Lower lobe of right lung (tissue), 2 donors: ENCODE measurements around the gene SRM. TPM values are rescaled to one million over a fixed set of nuclear protein-coding genes. Genes with fewer than 3 reads are reported as not detected.

Experiments
- ATAC-seq, 2 donors: fragments of 200-7000 bp; cut with Tn5 transposase; one replicate each; pipeline ENCODE4 v1.9.1; 2020 to 2022; ENCODE audit warnings: mild to moderate bottlenecking in 2 of 2, moderate library complexity in 2 of 2
- DNase-seq: peaks from one replicate; pipeline ENCODE4 v3.0.0-alpha.2; 2020
- H3K27ac ChIP-seq: fragments of 200-600 bp; one replicate; pipeline ENCODE4 v1.8.0; 2022
- H3K27me3 ChIP-seq: fragments of 200-600 bp; one replicate; pipeline ENCODE4 v1.8.0; 2022; ENCODE audit warnings: low read depth
- H3K36me3 ChIP-seq: fragments of 200-600 bp; one replicate; pipeline ENCODE4 v1.8.0; 2022; ENCODE audit warnings: mild to moderate bottlenecking
- H3K4me1 ChIP-seq: fragments of 200-600 bp; one replicate; pipeline ENCODE4 v1.8.0; 2022
- H3K4me3 ChIP-seq: fragments of 200-600 bp; one replicate; pipeline ENCODE4 v1.8.0; 2022; ENCODE audit warnings: mild to moderate bottlenecking
- H3K9me3 ChIP-seq: fragments of 200-600 bp; one replicate; pipeline ENCODE4 v1.8.0; 2022
- CTCF ChIP-seq: fragments of 200-600 bp; IDR thresholded peaks from one replicate; pipeline ENCODE4 v1.8.0; 2022; ENCODE audit warnings: antibody characterized with exemption, mild to moderate bottlenecking
- intact Hi-C: fragments of 100-400 bp; cut with DNase I; formaldehyde crosslinking; loops from one replicate; pipeline ENCODE4 v1.11.0; 2022
- total RNA-seq: library from RNA; stranded (reverse); fragmentation: NEBNext Ultra II Directional; extraction: Animal tissue kit (Norgen Biotek cat#: 25700); gene quantifications from one replicate; pipeline ENCODE4 v1.2.1, GENCODE V29; 2021
- donor health status: DM: no; HTN: yes; CAD: no; lungs with severe emphysema.

The SRM gene
- total RNA-seq, 1 donor from 2014 or later = 38.7 TPM

GRCh38 chr1:11012260-11013159 lies 47.3 kb downstream of the SRM start, which contains the start of gene TARDBP:
Gene TARDBP (plus strand): TSS chr1:11012654. CDS start chr1:11013728, 1,074 bp downstream.
- peaks cover 41% of the 10 kb centered on the region for H3K36me3 ChIP-seq
- no peak for TF ChIP-seq CTCF
- peak within 1 kb of the TSS; percentile 98 for H3K27ac ChIP-seq
- ATAC-seq (peak; percentile 98), DNase-seq (peak; percentile 93)
- H3K27me3 ChIP-seq = no peaks in the 10 kb centered on the region
- no peaks in the 10 kb centered on the region for H3K9me3 ChIP-seq
- peak within 1 kb of the TSS; percentile 100 for H3K4me3 ChIP-seq
- H3K4me1 ChIP-seq = peaks cover 49% of the 10 kb centered on the region
- intact Hi-C loops = no loop called here

Other genes with a start within 250 kb of the SRM start
- 117 TPM for gene TARDBP, start 47.4 kb downstream of the SRM start, total RNA-seq
- not detected for gene MASP2, start 12.8 kb downstream of the SRM start, total RNA-seq
- 47.7 TPM for gene EXOSC10, start 39.9 kb upstream of the SRM start, total RNA-seq
- gene ANGPTL7, start 129.3 kb upstream of the SRM start, total RNA-seq = 0.80 TPM
- gene MTOR, start 202.5 kb upstream of the SRM start, total RNA-seq = 33.7 TPM
- gene UBIAD1, start 213.2 kb upstream of the SRM start, total RNA-seq = 10.5 TPM